HepG2 (cell line): ENCODE data around the gene OPA3. TPM values are rescaled to one million over a fixed set of nuclear protein-coding genes. Genes with fewer than 3 reads are reported as not detected.

Source experiments
- ATAC-seq: fragments of 200-7000 bp; cut with Tn5 transposase; 3 replicates; pipeline ENCODE4 v1.9.1; 2020; ENCODE audit warnings: mild to moderate bottlenecking, moderate library complexity
- BruUV-seq: library from RNA; stranded (reverse); fragments of 400-500 nt; replicated peaks from 2 replicates; lab custom pipeline; 2021; lab: Mats Ljungman, UMichigan
- CTCF ChIA-PET: fragments of 300-600 bp; formaldehyde crosslinking; extraction: SDS; loops from one replicate; lab custom pipeline; 2021; ENCODE audit warnings: low total read pairs, inconsistent platforms, low intra/inter-chr PET ratio; lab: Yijun Ruan, JAX
- POLR2A ChIA-PET: fragments of 350-600 bp; sonication (Branson Sonifier 250); formaldehyde crosslinking; loops from one replicate; lab custom pipeline; 2020; ENCODE audit warnings: antibody characterized with exemption, inconsistent platforms; lab: Yijun Ruan, JAX
- DNase-seq: peaks from one replicate; pipeline ENCODE4 v3.0.0-alpha.2; 2015; ENCODE audit warnings: low spot score
- FAIRE-seq: peaks from 3 replicates; lab custom pipeline; 2011; peaks lifted over from hg19 to GRCh38; lab: Jason Lieb, UNC
- H2AFZ ChIP-seq: one replicate; pipeline ENCODE4 v1.6.1; 2011; ENCODE audit warnings: low read length, inconsistent platforms
- H3K27ac ChIP-seq: fragments of 300-600 bp; 3 replicates; pipeline ENCODE4 v1.8.0; 2011; ENCODE audit warnings: mixed run types, mild to moderate bottlenecking, mixed read lengths, low read length, inconsistent platforms; ENCODE audit not compliant: insufficient read depth; ENCODE audit errors: extremely low read length
- H3K27me3 ChIP-seq, 2 experiments: fragments of 200-600 bp in 1 of 2; 2 replicates in 1 of 2; 3 replicates in 1 of 2; pipeline versions ENCODE4 v1.6.0 to v1.8.0; 2011; ENCODE audit warnings: low read length in 2 of 2, mild to moderate bottlenecking in 2 of 2, moderate library complexity in 2 of 2, inconsistent platforms in 1 of 2; ENCODE audit not compliant: insufficient read depth in 2 of 2, control insufficient read depth in 1 of 2
- H3K36me3 ChIP-seq, 2 experiments: fragments of 200-600 bp in 1 of 2; replicated peaks in 1 of 2; 2 replicates in 1 of 2; 3 replicates in 1 of 2; pipeline versions ENCODE4 v1.5.1 to v1.8.0; 2011; ENCODE audit warnings: low read length in 2 of 2, inconsistent platforms in 1 of 2; ENCODE audit not compliant: insufficient read depth in 2 of 2, control insufficient read depth in 1 of 2
- H3K4me1 ChIP-seq: 2 replicates; pipeline ENCODE4 v1.5.1; 2012; ENCODE audit warnings: low read length, inconsistent platforms; ENCODE audit not compliant: insufficient read depth
- H3K4me2 ChIP-seq: 2 replicates; pipeline ENCODE4 v1.6.0; 2011; ENCODE audit warnings: low read depth, low read length, inconsistent platforms
- H3K4me3 ChIP-seq, 3 experiments: fragments of 200-600 bp in 1 of 3; sonication (generic), shearing (Covaris generic) in 1 of 3; replicated peaks in 1 of 3; 2 replicates each; pipeline ENCODE4 v1.5.1; 2011 to 2016; ENCODE audit warnings: low read length in 3 of 3, inconsistent platforms in 2 of 3, low read depth in 2 of 3, mild to moderate bottlenecking in 2 of 3, control low read depth in 1 of 3, mixed read lengths in 1 of 3; ENCODE audit not compliant: insufficient read depth in 1 of 3
- H3K79me2 ChIP-seq: one replicate; pipeline ENCODE4 v1.6.1; 2011; ENCODE audit warnings: low read length, inconsistent platforms; ENCODE audit not compliant: insufficient read depth
- H3K9ac ChIP-seq: 2 replicates; pipeline ENCODE4 v1.6.0; 2011; ENCODE audit warnings: mild to moderate bottlenecking, low read depth, low read length, inconsistent platforms; ENCODE audit not compliant: insufficient read depth
- H3K9me3 ChIP-seq: 2 replicates; pipeline ENCODE4 v1.5.1; 2012; ENCODE audit warnings: mild to moderate bottlenecking, low read length
- H4K20me1 ChIP-seq: 2 replicates; pipeline ENCODE4 v1.6.0; 2011; ENCODE audit warnings: inconsistent platforms, mild to moderate bottlenecking, low read length, moderate library complexity; ENCODE audit not compliant: insufficient read depth
- ETV5 ChIP-seq: IDR thresholded peaks from 2 replicates; pipeline ENCODE4 v1.6.1; 2018; ENCODE audit warnings: missing biosample characterization, missing genetic modification reagents, inconsistent platforms, borderline replicate concordance
- NR0B2 ChIP-seq: sonication (generic); formaldehyde crosslinking; IDR thresholded peaks from 2 replicates; pipeline ENCODE4 v1.4.0; 2020; ENCODE audit warnings: mild to moderate bottlenecking, missing genetic modification reagents
- REL ChIP-seq: sonication (generic); formaldehyde crosslinking; conservative IDR thresholded peaks from 2 replicates; pipeline ENCODE4 v1.8.0; 2022; ENCODE audit warnings: mild to moderate bottlenecking, missing genetic modification reagents, moderate library complexity
- THYN1 ChIP-seq: sonication (generic); formaldehyde crosslinking; IDR thresholded peaks from 2 replicates; pipeline ENCODE4 v1.8.1; 2023; ENCODE audit warnings: low read depth, mild to moderate bottlenecking, moderate library complexity, missing genetic modification reagents, borderline replicate concordance
- ZBTB38 ChIP-seq: sonication (generic); formaldehyde crosslinking; IDR thresholded peaks from 2 replicates; pipeline ENCODE4 v1.5.1; 2020; ENCODE audit warnings: mild to moderate bottlenecking, missing genetic modification reagents
- ZNF253 ChIP-seq: sonication (generic); formaldehyde crosslinking; IDR thresholded peaks from 2 replicates; pipeline ENCODE4 v1.8.0; 2022; ENCODE audit warnings: mild to moderate bottlenecking, missing genetic modification reagents, borderline replicate concordance
- ZNF576 ChIP-seq: sonication (generic); formaldehyde crosslinking; IDR thresholded peaks from 2 replicates; pipeline ENCODE4 v1.4.0; 2020; ENCODE audit warnings: mild to moderate bottlenecking, missing genetic modification reagents
- WGBS: methylation state at CpG from one replicate; pipeline ENCODE4 v1.1.6; 2017; ENCODE audit warnings: low lambda C conversion rate; 5-methylcytosine and 5-hydroxymethylcytosine counted together
- in situ Hi-C: cut with HindIII; loops from 2 replicates; pipeline ENCODE4 v1.10.0; 2017; ENCODE audit warnings: low pct_unique_long_range_greater_than_20kb; ENCODE audit not compliant: extremely low pct_ligation_motif_present
- intact Hi-C: fragments of 100-400 bp; cut with micrococcal nuclease; formaldehyde crosslinking; loops from one replicate; pipeline ENCODE4 v1.10.0; 2022; ENCODE audit not compliant: unreplicated experiment
- polyA plus RNA-seq, 8 experiments: library from polyadenylated mRNA; depleted of rRNA in 3 of 8; stranded (reverse) in 7 of 8; unstranded in 1 of 8; fragments of >200 nt; fragmentation: Illumina TruSeq in 4 of 8; extraction: Trizol in 4 of 8; gene quantifications; 2 replicates each; pipeline versions ENCODE4 v1.2.1 to v1.2.3, GENCODE V29; 2011 to 2016; ENCODE audit warnings: low read depth in 4 of 8, missing spikeins in 1 of 8, mixed read lengths in 1 of 8; ENCODE audit not compliant: insufficient read depth in 1 of 8
- total RNA-seq, 5 experiments: library from RNA; depleted of rRNA; stranded (reverse); fragments of >200 nt; fragmentation: Illumina TruSeq; extraction: Trizol; gene quantifications; 2 replicates each; pipeline ENCODE4 v1.2.3, GENCODE V29; 2016; ENCODE audit warnings: low read depth in 1 of 5
- TF ChIP-seq, protein P1 (sequence below): sonication (generic); formaldehyde crosslinking; IDR thresholded peaks from 2 replicates; pipeline ENCODE4 v1.5.1; 2020; ENCODE audit warnings: missing genetic modification reagents, mild to moderate bottlenecking, borderline replicate concordance
- TF ChIP-seq, protein P2 (sequence below): sonication (generic); formaldehyde crosslinking; IDR thresholded peaks from 2 replicates; pipeline ENCODE4 v1.4.0; 2020; ENCODE audit warnings: missing genetic modification reagents

The OPA3 gene
- total and polyA plus RNA-seq, 2 of the 13 experiments (the other 11 are each of a cell fraction or from before 2014, with no cell fraction given), result 8.3 to 17.7 TPM

DNA sequence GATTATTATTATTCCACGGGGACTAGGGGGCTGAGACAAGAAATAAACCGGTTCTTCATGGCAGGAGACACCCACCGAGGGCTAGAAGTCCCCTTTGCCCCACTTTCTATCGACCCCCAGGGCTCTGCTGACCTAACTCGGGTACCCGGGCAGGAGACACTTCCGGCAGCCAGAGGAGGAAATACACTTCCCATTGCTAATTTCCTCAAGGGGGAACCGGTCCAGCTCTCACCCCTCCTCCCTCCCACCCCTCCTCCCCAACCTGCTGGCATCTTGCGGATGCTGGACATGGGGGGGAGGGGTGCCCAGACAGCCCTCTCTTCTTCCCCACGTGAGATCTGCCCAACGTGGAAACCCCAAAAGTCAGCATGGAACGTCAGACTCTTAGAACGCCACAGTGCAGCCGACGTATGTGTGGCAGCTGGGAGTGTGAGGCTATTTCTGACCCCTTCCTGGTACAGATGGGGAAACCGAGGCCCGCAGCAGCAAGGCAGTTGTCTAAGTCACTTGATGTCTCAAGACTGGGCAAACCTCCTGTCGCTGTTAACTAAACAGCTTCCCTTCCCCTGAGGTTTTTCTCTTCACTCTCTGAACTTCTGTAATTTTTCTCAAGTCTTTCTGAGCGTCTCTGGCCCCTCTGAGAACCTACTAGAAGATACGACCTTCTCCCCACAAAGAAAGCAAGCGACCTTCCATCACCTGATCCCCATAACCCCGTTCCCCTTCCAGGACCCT lies 13.8 kb upstream of the OPA3 start:
- WGBS, result 4% methylated on average over 17 of the region's 22 CpGs
- FAIRE-seq (no peak), DNase-seq (no peak), ATAC-seq (no peak)
- TF ChIP-seq ZNF253 (CRISPR knock-in tag) (no peak), THYN1 (CRISPR knock-in tag) (no peak), NR0B2 (no peak), ZNF576 (CRISPR knock-in tag) (no peak), ZBTB38 (CRISPR knock-in tag) (no peak), REL (no peak), ETV5 (CRISPR knock-in tag) (no peak)
- TF ChIP-seq, protein P1, sequence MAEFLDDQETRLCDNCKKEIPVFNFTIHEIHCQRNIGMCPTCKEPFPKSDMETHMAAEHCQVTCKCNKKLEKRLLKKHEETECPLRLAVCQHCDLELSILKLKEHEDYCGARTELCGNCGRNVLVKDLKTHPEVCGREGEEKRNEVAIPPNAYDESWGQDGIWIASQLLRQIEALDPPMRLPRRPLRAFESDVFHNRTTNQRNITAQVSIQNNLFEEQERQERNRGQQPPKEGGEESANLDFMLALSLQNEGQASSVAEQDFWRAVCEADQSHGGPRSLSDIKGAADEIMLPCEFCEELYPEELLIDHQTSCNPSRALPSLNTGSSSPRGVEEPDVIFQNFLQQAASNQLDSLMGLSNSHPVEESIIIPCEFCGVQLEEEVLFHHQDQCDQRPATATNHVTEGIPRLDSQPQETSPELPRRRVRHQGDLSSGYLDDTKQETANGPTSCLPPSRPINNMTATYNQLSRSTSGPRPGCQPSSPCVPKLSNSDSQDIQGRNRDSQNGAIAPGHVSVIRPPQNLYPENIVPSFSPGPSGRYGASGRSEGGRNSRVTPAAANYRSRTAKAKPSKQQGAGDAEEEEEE (CRISPR knock-in tag), result no peak
- TF ChIP-seq, protein P2, sequence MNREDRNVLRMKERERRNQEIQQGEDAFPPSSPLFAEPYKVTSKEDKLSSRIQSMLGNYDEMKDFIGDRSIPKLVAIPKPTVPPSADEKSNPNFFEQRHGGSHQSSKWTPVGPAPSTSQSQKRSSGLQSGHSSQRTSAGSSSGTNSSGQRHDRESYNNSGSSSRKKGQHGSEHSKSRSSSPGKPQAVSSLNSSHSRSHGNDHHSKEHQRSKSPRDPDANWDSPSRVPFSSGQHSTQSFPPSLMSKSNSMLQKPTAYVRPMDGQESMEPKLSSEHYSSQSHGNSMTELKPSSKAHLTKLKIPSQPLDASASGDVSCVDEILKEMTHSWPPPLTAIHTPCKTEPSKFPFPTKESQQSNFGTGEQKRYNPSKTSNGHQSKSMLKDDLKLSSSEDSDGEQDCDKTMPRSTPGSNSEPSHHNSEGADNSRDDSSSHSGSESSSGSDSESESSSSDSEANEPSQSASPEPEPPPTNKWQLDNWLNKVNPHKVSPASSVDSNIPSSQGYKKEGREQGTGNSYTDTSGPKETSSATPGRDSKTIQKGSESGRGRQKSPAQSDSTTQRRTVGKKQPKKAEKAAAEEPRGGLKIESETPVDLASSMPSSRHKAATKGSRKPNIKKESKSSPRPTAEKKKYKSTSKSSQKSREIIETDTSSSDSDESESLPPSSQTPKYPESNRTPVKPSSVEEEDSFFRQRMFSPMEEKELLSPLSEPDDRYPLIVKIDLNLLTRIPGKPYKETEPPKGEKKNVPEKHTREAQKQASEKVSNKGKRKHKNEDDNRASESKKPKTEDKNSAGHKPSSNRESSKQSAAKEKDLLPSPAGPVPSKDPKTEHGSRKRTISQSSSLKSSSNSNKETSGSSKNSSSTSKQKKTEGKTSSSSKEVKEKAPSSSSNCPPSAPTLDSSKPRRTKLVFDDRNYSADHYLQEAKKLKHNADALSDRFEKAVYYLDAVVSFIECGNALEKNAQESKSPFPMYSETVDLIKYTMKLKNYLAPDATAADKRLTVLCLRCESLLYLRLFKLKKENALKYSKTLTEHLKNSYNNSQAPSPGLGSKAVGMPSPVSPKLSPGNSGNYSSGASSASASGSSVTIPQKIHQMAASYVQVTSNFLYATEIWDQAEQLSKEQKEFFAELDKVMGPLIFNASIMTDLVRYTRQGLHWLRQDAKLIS (CRISPR knock-in tag), result no peak
- intact Hi-C loops (no loop called here), in situ Hi-C loops (no loop called here)
- Histone ChIP-seq H3K4me3 (no peak overlapping the region), H3K27ac (no peak overlapping the region), H3K36me3 (no peaks in the 10 kb centered on the region), H2AFZ (no peak overlapping the region), H3K4me2 (no peak overlapping the region), H3K9me3 (no peaks in the 10 kb centered on the region), H3K9ac (no peak overlapping the region), H3K79me2 (no peaks in the 10 kb centered on the region), H3K4me1 (no peaks in the 10 kb centered on the region), H4K20me1 (no peaks in the 10 kb centered on the region), H3K27me3 (peaks cover 7 to 61% of the 10 kb centered on the region in 2 experiments)
- BruUV-seq, result no TSS peak
- POLR2A ChIA-PET, result interaction anchor here (1.0 to 1.1 kb wide), 2 partner anchors 9 to 14 kb away, joined by 3 read pairs; partner anchors contain the start of gene OPA3
- CTCF ChIA-PET, result no interaction called here
